Sigmoid colon (tissue), 4 donors: ENCODE measurements around the gene SSPN.

Source experiments
- CTCF ChIP-seq, 4 experiments: fragments of 450-650 bp in 3 of 4; fragments of 200-600 bp in 1 of 4; IDR thresholded peaks; one replicate each; pipeline ENCODE4 v1.5.1; 2016 to 2019; ENCODE audit warnings: antibody characterized with exemption in 4 of 4, mild to moderate bottlenecking in 3 of 4, moderate library complexity in 2 of 4
- POLR2A ChIP-seq, 2 donors: fragments of 450-650 bp; IDR thresholded peaks; one replicate each; pipeline ENCODE4 v1.6.1; 2016; ENCODE audit warnings: antibody characterized with exemption in 2 of 2, mild to moderate bottlenecking in 2 of 2, moderate library complexity in 2 of 2
- POLR2AphosphoS5 ChIP-seq, 4 donors: sonication (generic); formaldehyde crosslinking; IDR thresholded peaks; one replicate each; pipeline ENCODE4 v1.6.1; 2017; ENCODE audit warnings: antibody characterized with exemption in 4 of 4

GRCh38 chr12:26271024-26271423, 75.7 kb downstream of the SSPN start:
- TF ChIP-seq POLR2A (IDR thresholded peaks at IDR 0.05) (no peak), CTCF (IDR thresholded peaks at IDR 0.05) (no peak), POLR2AphosphoS5 (IDR thresholded peaks at IDR 0.05) (no peak)
